ENCODE data around the gene SLC2A9.

DNA sequence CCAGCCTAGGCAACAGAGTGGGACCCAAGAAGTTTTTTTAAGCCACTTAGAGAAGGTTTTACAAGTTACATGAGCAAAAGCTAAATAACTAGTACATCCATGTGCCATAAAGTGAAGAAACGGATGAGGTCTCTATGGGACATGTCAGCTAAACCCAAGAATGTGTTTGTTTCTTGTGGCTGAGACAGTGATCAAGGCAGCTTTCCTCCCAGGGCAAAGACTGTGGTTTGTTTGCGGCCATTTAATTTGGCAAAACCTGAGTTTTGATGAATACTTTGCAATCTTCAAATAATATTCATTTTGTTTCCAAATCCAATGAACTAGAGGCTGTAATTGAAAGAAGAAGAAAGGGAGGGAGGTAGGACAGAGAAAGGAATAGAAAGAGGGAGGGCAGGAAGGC, 44.9 kb upstream of the SLC2A9 start:
- TF ChIP-seq CTCF (IDR thresholded peaks at IDR 0.05) (no peak), POLR2A (IDR thresholded peaks at IDR 0.05) (no peak)
